Stimulated activated CD4-positive, alpha-beta T cell treated with anti-CD3 and anti-CD28 coated beads, Interleukin-4, amount 100 ng/mL, for 48 hours (primary cell): Measurements from ENCODE around the gene MC1R.
"Not testable (repeated sequence)": the region's sequence is repeated elsewhere in the genome, so short reads cannot be mapped to it uniquely, and the experiment has no call there.

Source experiments
- DNase-seq, 2 donors: peaks; one replicate each; pipeline ENCODE4 v3.0.0-alpha.2; 2020; ENCODE audit warnings: low read depth in 2 of 2

The MC1R gene

GRCh38 chr16:89934611-89935553 lies 16.2 kb downstream of the MC1R start:
- no peak for DNase-seq

GRCh38 chr16:89935620-89936019 lies 17.0 kb downstream of the MC1R start:
- DNase-seq: not testable (repeated sequence)

DNA sequence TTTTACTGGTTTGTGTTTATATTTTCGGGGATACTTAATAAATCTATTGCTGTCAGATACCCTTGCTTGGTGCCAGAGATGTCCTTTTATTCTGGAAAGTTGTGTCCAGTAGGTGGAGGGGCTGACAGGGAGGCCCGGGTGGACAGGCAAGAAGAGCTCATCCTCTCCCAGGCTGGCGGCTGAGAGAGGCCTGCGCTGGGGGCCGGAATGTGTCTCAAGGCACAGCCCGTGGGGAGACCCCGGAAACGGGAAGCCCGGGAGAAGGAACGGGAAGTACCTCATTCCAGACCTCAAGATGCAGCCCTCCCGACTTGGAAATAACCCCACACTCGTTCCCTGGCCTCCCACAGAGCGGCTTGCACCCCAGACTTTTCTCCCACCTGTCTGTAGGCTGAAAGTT lies 17.4 kb downstream of the MC1R start:
- no peak for DNase-seq

- DNase-seq: no peak
These were observed 17.8 kb downstream of the MC1R start for GRCh38 chr16:89936508-89936907.

DNA sequence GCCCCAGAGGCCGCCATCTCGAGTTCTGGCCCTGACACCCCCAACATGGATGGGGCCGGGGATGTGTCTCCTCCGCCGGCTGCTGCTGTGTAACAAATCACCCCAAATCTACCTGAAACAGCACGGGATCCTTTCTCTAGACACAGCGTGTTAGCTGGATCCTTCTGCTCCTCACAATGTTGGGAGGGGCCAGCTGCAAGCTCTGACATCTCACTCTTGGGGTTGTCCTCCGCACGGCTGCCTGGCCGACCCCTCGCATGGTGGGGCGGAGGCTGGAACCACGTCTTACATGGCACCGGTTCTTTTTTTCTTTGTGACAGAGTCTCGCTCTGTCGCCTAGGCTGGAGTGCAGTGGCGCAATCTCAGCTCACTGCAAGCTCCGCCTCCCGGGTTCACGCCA lies 18.3 kb downstream of the MC1R start:
- DNase-seq: no peak

- no peak for DNase-seq
These were observed 19.7 kb downstream of the MC1R start for GRCh38 chr16:89938175-89938885.

DNA sequence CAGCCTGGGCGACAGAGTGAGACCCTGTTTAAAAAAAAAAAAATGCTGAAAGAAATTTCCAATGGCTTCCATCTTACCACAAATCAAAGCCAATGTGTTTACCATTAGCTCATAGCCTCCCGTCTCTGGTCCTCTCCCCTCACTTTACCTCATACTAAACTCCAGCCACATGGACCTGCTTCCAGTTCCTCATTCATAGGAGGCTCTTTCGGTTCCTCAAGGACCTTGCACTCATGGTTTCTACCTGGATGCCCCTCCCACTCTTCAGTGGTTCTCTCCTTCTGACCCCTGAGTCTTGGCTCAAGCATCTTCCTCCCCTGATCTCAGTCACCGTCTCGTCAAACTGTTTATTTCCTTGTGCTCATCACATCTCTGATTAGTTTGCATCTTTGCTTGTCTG lies 26.1 kb downstream of the MC1R start:
- no peak for DNase-seq

- no peak for DNase-seq
These were observed 27.0 kb downstream of the MC1R start for GRCh38 chr16:89945654-89946053.

DNA sequence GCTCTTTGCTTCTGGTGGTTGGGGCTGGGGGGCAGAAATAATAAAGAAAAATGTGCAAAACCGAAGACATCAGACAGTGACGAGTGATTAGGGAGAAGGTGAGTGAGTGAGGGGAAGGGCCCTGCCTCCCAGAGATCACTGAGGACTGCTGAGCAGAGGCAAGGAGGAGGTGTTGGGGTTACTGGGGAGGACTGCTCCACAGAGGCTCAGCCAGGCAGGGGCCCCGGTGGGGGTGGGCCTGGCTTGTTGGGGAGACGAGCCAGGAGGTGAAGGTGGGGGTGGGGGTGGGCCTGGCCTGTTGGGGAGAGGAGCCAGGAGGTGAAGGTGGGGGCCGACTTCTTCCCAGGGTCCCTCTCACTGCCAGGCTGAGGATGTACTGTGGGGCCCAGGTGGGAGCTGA lies 27.9 kb downstream of the MC1R start:
- no peak for DNase-seq

DNA sequence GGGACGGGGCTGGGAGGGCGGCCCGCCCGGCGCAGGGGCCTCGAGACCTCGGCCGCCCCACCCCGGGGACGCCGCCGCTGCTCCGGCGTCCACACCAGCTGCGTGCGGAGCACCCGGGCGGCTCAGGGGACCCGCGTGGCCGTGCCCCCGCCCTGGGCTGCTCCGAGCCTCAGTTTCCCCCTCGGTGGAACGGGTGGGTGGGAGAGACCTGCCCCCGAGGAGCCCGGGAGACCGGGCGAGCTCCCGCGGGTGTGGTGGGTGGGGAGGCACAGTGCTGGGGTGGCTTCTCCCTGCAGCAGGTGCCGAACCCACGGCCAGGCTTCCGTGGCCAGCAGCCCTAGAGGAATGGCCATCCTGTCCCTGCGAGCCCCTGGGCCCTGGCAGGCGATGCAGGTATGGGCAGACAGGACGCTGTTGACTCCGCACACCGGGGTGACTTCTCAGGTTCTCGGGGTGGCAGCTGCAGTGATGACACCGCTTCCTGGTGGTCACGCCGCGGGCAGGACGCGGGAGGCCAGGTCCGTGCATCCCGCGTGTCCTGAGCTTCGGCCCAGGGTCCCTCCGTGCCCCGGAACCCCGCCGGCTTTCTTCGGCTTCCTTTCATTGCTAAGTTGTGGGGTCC lies 30.6 kb downstream of the MC1R start:
- no peak for DNase-seq

GRCh38 chr16:89949756-89950155 lies 31.1 kb downstream of the MC1R start:
- no peak for DNase-seq

- no peak for DNase-seq
These were observed 32.8 kb downstream of the MC1R start for GRCh38 chr16:89951509-89951908.

- no peak for DNase-seq
These were observed 33.4 kb downstream of the MC1R start for GRCh38 chr16:89952049-89952448.

DNA sequence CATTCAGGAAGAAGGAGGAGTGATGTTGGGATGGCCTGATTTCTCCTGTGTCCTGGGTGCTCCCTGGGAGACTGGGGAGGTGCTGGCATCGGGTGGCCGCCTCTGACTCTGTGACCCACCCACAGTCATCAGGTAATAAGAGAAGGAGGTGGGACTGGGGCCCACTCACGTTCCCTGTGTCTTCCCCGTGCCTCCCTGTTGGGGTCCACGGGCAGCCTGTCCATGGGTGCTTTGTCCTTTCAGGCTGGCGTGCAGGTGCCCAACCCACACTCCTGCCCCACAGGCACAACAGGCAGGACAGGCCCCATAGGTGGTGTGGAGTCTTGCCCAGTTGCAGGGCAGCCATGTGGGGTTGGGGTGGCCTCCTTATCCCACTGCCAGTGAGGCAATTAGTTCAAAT lies 33.9 kb downstream of the MC1R start:
- no peak for DNase-seq

DNA sequence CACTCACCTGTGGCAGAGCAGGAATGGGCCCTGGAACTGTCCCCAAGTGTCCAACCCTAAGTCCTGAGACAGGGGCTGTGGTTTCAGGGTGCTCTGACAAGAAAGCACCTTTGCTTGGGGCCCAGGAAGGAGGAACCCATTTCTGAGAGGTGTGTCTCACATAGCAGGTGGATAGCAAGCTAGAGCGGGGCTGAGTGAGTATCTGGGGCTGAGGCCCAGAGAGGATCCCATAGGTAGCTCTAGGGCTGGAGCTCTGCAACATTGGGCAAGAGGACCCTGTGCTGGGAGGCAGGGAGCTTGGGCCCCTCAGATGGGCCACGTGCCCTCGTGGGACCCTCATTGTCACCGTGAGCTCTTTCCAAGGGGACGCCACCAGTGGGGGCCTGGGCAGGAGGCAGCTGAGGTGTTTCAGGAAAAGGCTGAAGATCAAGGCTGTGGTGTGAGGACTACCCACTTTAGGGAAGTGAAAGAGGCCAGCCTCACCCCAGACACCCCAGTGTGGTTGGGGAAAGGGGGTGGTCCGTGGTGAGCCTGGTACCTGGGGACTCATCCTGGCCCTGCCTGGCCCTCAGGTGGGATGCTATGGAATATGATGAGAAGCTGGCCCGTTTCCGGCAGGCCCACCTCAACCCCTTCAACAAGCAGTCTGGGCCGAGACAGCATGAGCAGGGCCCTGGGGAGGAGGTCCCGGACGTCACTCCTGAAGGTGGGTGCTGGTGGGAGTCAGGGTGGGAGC lies 35.2 kb downstream of the MC1R start:
- no peak for DNase-seq

- no peak for DNase-seq
These were observed 35.8 kb downstream of the MC1R start for GRCh38 chr16:89954462-89954861.

DNA sequence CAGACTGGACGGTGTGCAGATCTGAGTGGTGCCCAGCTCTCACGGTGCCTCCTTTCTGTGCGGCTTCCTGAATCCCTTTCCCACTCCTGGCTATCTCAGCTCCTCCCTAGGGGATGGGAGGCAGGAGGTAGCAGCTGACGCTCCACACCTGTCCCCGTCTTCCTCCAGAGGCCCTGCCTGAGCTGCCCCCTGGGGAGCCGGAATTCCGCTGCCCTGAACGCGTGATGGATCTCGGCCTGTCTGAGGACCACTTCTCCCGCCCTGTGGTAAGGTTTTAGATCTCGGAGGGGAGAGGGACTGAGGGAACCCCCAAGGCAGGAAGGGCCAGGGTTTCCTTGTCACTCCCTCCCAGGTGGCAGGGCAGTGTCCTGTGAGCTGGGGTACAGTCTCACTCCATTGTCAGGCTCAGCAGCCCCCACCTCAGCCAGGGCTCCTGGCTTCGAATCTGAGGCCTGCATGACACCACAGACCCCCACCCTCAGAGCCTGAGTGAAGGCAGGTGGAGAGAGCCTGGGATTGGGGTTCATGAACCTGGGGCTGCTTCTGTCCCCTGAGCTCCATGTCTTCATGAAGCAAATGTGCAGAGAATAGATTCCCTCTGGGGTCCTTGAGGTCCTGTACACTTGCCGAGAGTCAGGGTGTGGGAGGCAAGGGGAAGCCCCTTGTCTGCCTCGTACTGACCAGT lies 36.5 kb downstream of the MC1R start:
- DNase-seq: no peak

DNA sequence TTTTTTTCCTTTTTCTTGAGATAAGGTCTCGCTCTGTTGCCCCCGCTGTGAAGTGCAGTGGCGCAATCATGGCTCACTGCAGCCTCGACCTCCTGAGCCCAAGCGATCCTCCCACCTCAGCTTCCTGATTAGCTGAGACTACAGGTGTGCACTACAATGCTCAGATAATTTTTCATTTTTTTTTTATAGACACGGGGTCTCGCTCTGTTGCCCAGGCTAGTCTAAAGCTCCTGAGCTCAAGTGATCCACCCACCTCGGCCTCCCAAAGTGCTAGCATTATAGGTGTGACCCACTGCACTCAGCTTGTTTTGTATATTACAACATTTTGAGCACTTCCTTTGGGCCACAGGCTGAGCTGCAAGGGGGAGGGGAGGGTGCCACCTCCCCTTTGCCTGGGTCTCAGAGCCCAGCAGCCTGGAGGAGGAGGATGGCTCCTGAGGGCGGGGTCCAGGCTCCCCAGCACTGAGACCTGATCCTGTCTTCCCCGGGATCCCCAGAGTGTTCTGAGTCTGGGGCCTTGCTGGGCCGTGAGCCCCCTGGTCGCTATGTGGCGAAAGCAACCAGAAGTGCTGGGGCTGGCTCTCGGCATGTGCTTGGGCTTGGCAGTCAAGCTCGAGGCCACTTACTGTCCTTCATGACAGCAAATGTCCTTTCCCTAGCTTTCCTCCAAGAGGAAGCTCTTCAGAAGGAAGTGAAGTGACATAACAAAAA lies 38.0 kb downstream of the MC1R start:
- no peak for DNase-seq

DNA sequence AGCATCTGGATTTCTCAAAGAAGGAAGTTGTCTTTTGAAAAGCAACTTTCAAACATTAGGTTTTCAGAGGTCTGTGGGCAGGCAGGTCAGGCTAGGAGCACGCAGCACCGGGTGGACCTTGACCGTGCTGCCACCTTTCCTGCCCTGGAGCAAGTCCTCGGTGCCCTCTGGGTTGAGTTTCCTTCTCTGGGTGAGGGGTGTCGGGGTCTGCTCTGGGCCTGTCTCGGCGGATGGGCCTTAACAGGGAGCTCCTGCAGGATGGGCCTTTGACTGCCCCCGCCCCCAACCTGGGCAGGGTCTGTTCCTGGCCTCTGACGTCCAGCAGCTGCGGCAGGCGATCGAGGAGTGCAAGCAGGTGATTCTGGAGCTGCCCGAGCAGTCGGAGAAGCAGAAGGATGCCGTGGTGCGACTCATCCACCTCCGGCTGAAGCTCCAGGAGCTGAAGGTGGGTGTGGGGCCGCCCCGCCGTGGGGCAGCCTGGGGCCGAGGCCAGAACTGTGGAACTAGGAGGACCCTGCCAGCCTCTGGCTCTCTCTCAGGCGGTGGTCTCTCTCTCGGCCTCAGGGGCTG lies 38.6 kb downstream of the MC1R start:
- DNase-seq: no peak

GRCh38 chr16:89958068-89958467 lies 39.4 kb downstream of the MC1R start:
- DNase-seq: peak in 1 of 2 donors; percentile 6
